ENCODE data around the gene PTPN13. TPM values are rescaled to one million over a fixed set of nuclear protein-coding genes. Genes with fewer than 3 reads are reported as not detected.

Gene PTPN13
- total and polyA plus RNA-seq, 8 donors: 1.9 to 9.1 (median 6.7) TPM

DNA sequence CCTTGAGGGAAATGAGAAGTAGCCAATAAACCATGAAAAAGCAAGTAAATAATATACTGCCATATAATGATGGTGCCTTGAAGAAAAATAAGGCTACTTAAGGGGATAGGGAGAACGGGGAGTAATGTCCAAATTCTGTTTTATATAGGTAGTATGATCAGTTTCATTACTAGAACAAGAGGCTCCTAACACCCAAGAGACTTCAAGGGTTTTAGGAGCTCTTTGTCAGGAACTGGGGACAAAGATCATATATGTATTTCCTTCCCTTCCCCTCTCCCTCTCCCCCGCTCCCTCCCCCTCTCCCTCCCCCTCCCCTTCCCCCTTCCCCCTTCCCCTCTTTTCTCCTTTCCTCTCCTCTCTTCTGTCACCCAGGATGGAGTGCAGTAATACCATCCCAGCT is 127.3 kb downstream of the PTPN13 start:
- H3K36me3 ChIP-seq: peaks cover 0 to 5% (median 0%) of the 10 kb centered on the region in 3 donors
- no peak for ATAC-seq
- 82 to 93% methylated on average over 2 of the region's 2 CpGs for WGBS, 2 donors
- peaks cover 0 to 9% (median 0%) of the 10 kb centered on the region in 3 donors for H3K4me1 ChIP-seq
- H3K4me3 ChIP-seq: no peak overlapping the region
- TF ChIP-seq, protein P1, sequence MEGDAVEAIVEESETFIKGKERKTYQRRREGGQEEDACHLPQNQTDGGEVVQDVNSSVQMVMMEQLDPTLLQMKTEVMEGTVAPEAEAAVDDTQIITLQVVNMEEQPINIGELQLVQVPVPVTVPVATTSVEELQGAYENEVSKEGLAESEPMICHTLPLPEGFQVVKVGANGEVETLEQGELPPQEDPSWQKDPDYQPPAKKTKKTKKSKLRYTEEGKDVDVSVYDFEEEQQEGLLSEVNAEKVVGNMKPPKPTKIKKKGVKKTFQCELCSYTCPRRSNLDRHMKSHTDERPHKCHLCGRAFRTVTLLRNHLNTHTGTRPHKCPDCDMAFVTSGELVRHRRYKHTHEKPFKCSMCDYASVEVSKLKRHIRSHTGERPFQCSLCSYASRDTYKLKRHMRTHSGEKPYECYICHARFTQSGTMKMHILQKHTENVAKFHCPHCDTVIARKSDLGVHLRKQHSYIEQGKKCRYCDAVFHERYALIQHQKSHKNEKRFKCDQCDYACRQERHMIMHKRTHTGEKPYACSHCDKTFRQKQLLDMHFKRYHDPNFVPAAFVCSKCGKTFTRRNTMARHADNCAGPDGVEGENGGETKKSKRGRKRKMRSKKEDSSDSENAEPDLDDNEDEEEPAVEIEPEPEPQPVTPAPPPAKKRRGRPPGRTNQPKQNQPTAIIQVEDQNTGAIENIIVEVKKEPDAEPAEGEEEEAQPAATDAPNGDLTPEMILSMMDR (IDR thresholded peaks at IDR 0.05): no peak
- FAIRE-seq: no peak
- H3K27me3 ChIP-seq: no peaks in the 10 kb centered on the region
- DNase-seq: no peak
- no peaks in the 10 kb centered on the region for H3K9me3 ChIP-seq
- intact Hi-C loops (cut with DNase I): no loop called here
- H3K27ac ChIP-seq: peak overlapping the region in 2 of 4 donors; percentile 19 to 26

DNA sequence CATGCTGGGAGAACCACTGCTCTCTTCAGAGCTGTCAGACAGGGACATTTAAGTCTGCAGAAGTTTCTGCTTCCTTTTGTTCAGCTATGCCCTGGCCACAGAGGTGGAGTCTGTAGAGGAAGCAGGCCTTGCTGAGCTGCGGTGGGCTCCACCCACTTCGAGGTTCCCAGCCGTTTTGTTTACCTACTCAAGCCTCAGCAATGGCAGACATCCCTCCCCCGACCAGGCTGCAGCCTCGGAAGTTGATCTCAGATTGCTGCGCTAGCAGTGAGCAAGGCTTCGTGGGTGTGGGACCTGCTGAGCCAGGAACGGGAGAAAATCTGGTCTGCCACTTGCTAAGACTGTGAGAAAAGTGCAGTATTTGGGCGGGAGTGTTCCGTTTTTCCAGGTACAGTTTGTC is 136.2 kb downstream of the PTPN13 start:
- intact Hi-C loops (cut with DNase I): no loop called here
- Histone ChIP-seq H3K4me1 (no peaks in the 10 kb centered on the region), H3K4me3 (no peak overlapping the region), H3K9me3 (no peaks in the 10 kb centered on the region), H3K36me3 (no peaks in the 10 kb centered on the region), H3K27me3 (peaks cover 0 to 3% (median 0%) of the 10 kb centered on the region in 4 donors), H3K27ac (no peak overlapping the region)
- TF ChIP-seq, protein P1 (IDR thresholded peaks at IDR 0.05): no peak
- ATAC-seq: no peak
- 77 to 79% methylated on average over 10 of the region's 10 CpGs for WGBS, 2 donors
- no peak for DNase-seq
- FAIRE-seq: no peak

DNA sequence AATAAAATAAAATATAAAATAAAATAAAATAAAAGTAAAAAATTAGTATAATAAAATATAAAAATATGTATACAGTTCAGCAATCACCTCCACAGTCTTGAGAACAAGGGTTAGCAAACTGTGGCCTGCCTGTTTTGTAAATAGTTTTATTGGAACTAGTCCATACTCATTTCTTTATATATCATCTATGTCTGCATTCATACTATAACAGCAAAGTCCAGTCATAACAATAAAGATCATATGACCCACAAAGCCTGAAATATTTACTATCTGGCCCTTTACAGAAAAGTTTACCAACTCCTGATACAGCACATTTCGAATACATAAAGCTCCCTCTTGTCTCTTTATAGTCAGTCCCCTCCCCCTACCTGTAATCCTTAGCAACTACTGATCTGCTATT is 143.1 kb downstream of the PTPN13 start:
- Histone ChIP-seq H3K4me3 (no peak overlapping the region), H3K36me3 (no peaks in the 10 kb centered on the region), H3K4me1 (no peaks in the 10 kb centered on the region), H3K27me3 (peaks cover 0 to 3% (median 0%) of the 10 kb centered on the region in 4 donors), H3K9me3 (no peaks in the 10 kb centered on the region), H3K27ac (no peak overlapping the region)
- no peak for FAIRE-seq
- TF ChIP-seq, protein P1 (IDR thresholded peaks at IDR 0.05): no peak
- no peak for DNase-seq
- 84 to 88% methylated on average over 1 of the region's 1 CpG for WGBS, 2 donors
- intact Hi-C loops (cut with DNase I): no loop called here
- ATAC-seq: no peak

DNA sequence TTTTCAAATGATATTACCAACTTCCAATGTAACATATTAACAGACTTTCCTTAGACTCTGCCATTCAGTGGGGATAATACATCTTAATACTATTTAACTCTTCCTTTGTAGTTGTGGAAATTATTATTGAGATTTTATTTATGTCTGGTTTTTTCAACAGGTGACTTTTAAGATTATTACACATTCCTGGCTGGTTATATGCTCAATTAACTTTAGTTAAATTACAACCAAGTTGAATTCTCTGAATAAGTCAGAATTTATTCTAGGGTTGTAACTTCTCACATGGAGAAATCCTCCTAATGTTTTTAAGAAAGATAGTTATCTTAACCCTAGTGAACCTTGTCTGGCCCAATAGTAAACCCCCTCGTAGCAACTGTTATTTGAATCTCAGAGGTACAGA is 147.7 kb downstream of the PTPN13 start:
- intact Hi-C loops (cut with DNase I): no loop called here
- H3K4me3 ChIP-seq: no peak overlapping the region
- no peaks in the 10 kb centered on the region for H3K36me3 ChIP-seq
- H3K27ac ChIP-seq: no peak overlapping the region
- no peak for DNase-seq
- no peaks in the 10 kb centered on the region for H3K4me1 ChIP-seq
- no peaks in the 10 kb centered on the region for H3K9me3 ChIP-seq
- no peak for FAIRE-seq
- H3K27me3 ChIP-seq: no peaks in the 10 kb centered on the region
- 84 to 91% methylated on average over 1 of the region's 1 CpG for WGBS, 2 donors
- no peak for ATAC-seq
- TF ChIP-seq, protein P1 (IDR thresholded peaks at IDR 0.05): no peak

DNA sequence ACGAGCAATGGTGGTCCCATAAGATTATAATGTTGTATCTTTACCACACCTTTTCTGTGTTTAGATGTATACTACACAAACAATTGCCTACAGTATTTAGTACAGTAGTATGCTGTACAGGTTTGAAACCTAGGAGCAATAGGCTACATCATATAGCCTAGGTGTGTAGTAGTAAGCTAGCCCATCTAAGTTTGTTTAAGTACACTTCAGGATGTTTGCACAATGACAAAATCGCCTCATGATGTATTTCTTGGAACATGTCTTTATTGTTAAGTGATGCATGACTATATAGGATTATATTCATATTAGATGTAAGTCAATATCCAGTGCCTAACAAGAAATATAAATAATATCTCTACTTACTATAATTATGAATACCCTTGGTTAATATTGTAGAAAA is 150.5 kb downstream of the PTPN13 start:
- WGBS, 2 donors: 88 to 94% methylated on average over 2 of the region's 2 CpGs
- no peaks in the 10 kb centered on the region for H3K9me3 ChIP-seq
- DNase-seq (no peak), FAIRE-seq (no peak), ATAC-seq (no peak)
- intact Hi-C loops (cut with DNase I): no loop called here
- no peaks in the 10 kb centered on the region for H3K36me3 ChIP-seq
- H3K4me1 ChIP-seq: no peaks in the 10 kb centered on the region
- TF ChIP-seq, protein P1 (IDR thresholded peaks at IDR 0.05): no peak
- H3K27me3 ChIP-seq: no peaks in the 10 kb centered on the region
- H3K27ac ChIP-seq: no peak overlapping the region
- H3K4me3 ChIP-seq: no peak overlapping the region
